H1 (cell line): ENCODE measurements around the gene NPHP4. TPM values are rescaled to one million over a fixed set of nuclear protein-coding genes. Genes with fewer than 3 reads are reported as not detected.

Experiments used
- CTCF ChIA-PET: fragments of 300-600 bp; sonication (Branson Sonifier 250); formaldehyde crosslinking; loops from one replicate; lab custom pipeline; 2021; ENCODE audit not compliant: partially characterized antibody; lab: Charles Lee
- POLR2A ChIA-PET: fragments of 300-600 bp; sonication (Branson Sonifier 250); formaldehyde crosslinking; loops from one replicate; lab custom pipeline; 2021; ENCODE audit warnings: inconsistent platforms; ENCODE audit not compliant: partially characterized antibody; lab: Charles Lee
- DNase-seq, 2 experiments: peaks; one replicate each; pipeline versions ENCODE4 v3.0.0 to v3.0.0-alpha.2; 2010 to 2022; ENCODE audit warnings: low spot score in 2 of 2, low read depth in 1 of 2, mixed read lengths in 1 of 2
- FAIRE-seq: peaks from 2 replicates; lab custom pipeline; 2011; peaks lifted over from hg19 to GRCh38; lab: Jason Lieb, UNC
- H2AFZ ChIP-seq: 2 replicates; pipeline ENCODE4 v1.8.1; 2012; ENCODE audit warnings: low read length, inconsistent platforms
- H2AK5ac ChIP-seq: 2 replicates; pipeline ENCODE4 v1.6.1; 2013; ENCODE audit warnings: low read depth, low read length
- H2BK120ac ChIP-seq: replicated peaks from 2 replicates; pipeline ENCODE3; 2013; ENCODE audit warnings: low read depth, low read length, inconsistent platforms
- H2BK12ac ChIP-seq: 2 replicates; pipeline ENCODE4 v1.6.1; 2013; ENCODE audit warnings: low read depth, low read length
- H2BK15ac ChIP-seq: 2 replicates; pipeline ENCODE4 v1.6.1; 2013; ENCODE audit warnings: low read length
- H2BK20ac ChIP-seq: 2 replicates; pipeline ENCODE4 v1.6.1; 2013; ENCODE audit warnings: low read length
- H2BK5ac ChIP-seq: 2 replicates; pipeline ENCODE4 v1.6.1; 2013; ENCODE audit warnings: low read depth, low read length
- H3K14ac ChIP-seq: 2 replicates; pipeline ENCODE4 v1.6.1; 2013; ENCODE audit warnings: inconsistent platforms; ENCODE audit not compliant: insufficient read length
- H3K18ac ChIP-seq: 2 replicates; pipeline ENCODE4 v1.6.1; 2013; ENCODE audit warnings: low read length; ENCODE audit errors: extremely low read depth
- H3K23ac ChIP-seq: 2 replicates; pipeline ENCODE4 v1.6.1; 2013; ENCODE audit warnings: inconsistent platforms; ENCODE audit not compliant: insufficient read length
- H3K23me2 ChIP-seq: 2 replicates; pipeline ENCODE4 v1.6.1; 2013; ENCODE audit warnings: low read depth, low read length
- H3K27ac ChIP-seq: 2 replicates; pipeline ENCODE4 v1.6.1; 2011; ENCODE audit warnings: low read depth, low read length, inconsistent platforms
- H3K27me3 ChIP-seq, 4 experiments: replicated peaks in 1 of 4; 1 replicate in 1 of 4; 2 replicates in 3 of 4; pipeline versions ENCODE4 v1.6.1 to v1.8.1; 2011 to 2013; ENCODE audit warnings: low read length in 3 of 4, mild to moderate bottlenecking in 3 of 4, inconsistent platforms in 2 of 4, mixed read lengths in 2 of 4, moderate library complexity in 1 of 4; ENCODE audit not compliant: control insufficient read depth in 3 of 4, insufficient read depth in 3 of 4; ENCODE audit errors: extremely low read depth in 1 of 4
- H3K36me3 ChIP-seq, 4 experiments: 2 replicates each; pipeline versions ENCODE4 v1.6.1 to v1.8.1; 2011 to 2013; ENCODE audit warnings: mild to moderate bottlenecking in 4 of 4, low read length in 3 of 4, moderate library complexity in 2 of 4, control low read depth in 1 of 4, inconsistent platforms in 1 of 4; ENCODE audit not compliant: insufficient read depth in 4 of 4, control insufficient read depth in 2 of 4
- H3K4ac ChIP-seq: replicated peaks from 2 replicates; pipeline ENCODE3; 2013; ENCODE audit warnings: low read length, low read depth, mixed read lengths, inconsistent platforms; ENCODE audit not compliant: insufficient read length
- H3K4me1 ChIP-seq, 4 experiments: replicated peaks in 1 of 4; 1 replicate in 1 of 4; 2 replicates in 3 of 4; pipeline versions ENCODE4 v1.6.1 to v1.8.1; 2011 to 2013; ENCODE audit warnings: low read length in 3 of 4, inconsistent platforms in 2 of 4, mixed read lengths in 1 of 4; ENCODE audit not compliant: insufficient read depth in 4 of 4, control insufficient read depth in 3 of 4
- H3K4me2 ChIP-seq, 2 experiments: 2 replicates each; pipeline versions ENCODE4 v1.6.1 to v1.8.1; 2011 to 2013; ENCODE audit warnings: low read depth in 2 of 2, low read length in 2 of 2, control low read depth in 1 of 2, inconsistent platforms in 1 of 2, mild to moderate bottlenecking in 1 of 2; ENCODE audit not compliant: insufficient read depth in 1 of 2
- H3K4me3 ChIP-seq, 4 experiments: fragments of 200-600, 300-600 bp in 1 of 4; sonication (generic), shearing (Covaris generic), sonication (Bioruptor Twin) in 1 of 4; 2 replicates each; pipeline versions ENCODE4 v1.5.1 to v1.8.1; 2011 to 2016; ENCODE audit warnings: low read length in 4 of 4, low read depth in 3 of 4, control low read depth in 2 of 4, inconsistent platforms in 2 of 4, mild to moderate bottlenecking in 2 of 4, mixed read lengths in 1 of 4, moderate library complexity in 1 of 4; ENCODE audit not compliant: insufficient read depth in 2 of 4; ENCODE audit errors: extremely low read depth in 1 of 4
- H3K56ac ChIP-seq: replicated peaks from 2 replicates; pipeline ENCODE3; 2013; ENCODE audit warnings: low read depth, mild to moderate bottlenecking, mixed read lengths, low read length, inconsistent platforms; ENCODE audit not compliant: insufficient read length
- H3K79me1 ChIP-seq: 2 replicates; pipeline ENCODE4 v1.6.1; 2013; ENCODE audit warnings: low read depth, low read length, control low read depth
- H3K79me2 ChIP-seq, 2 experiments: 2 replicates each; pipeline versions ENCODE4 v1.6.1 to v1.8.1; 2012 to 2013; ENCODE audit warnings: low read length in 2 of 2, mild to moderate bottlenecking in 2 of 2, inconsistent platforms in 1 of 2; ENCODE audit not compliant: insufficient read depth in 2 of 2, control insufficient read depth in 1 of 2
- H3K9ac ChIP-seq, 4 experiments: replicated peaks in 1 of 4; 1 replicate in 1 of 4; 2 replicates in 3 of 4; pipeline versions ENCODE4 v1.6.1 to v1.8.1; 2011 to 2013; ENCODE audit warnings: low read depth in 3 of 4, low read length in 3 of 4, control low read depth in 2 of 4, mild to moderate bottlenecking in 2 of 4, moderate library complexity in 2 of 4, inconsistent platforms in 1 of 4; ENCODE audit errors: extremely low read depth in 1 of 4
- H3K9me3 ChIP-seq, 2 experiments: 2 replicates each; pipeline versions ENCODE4 v1.6.1 to v1.8.1; 2012 to 2013; ENCODE audit warnings: mild to moderate bottlenecking in 2 of 2, moderate library complexity in 2 of 2, control low read depth in 1 of 2, inconsistent platforms in 1 of 2, low read depth in 1 of 2, low read length in 1 of 2, mixed read lengths in 1 of 2; ENCODE audit not compliant: insufficient read depth in 2 of 2
- H4K20me1 ChIP-seq, 2 experiments: replicated peaks in 1 of 2; 2 replicates each; pipeline versions ENCODE3 to v1.8.1; 2011 to 2013; ENCODE audit warnings: inconsistent platforms in 2 of 2, low read length in 2 of 2, mild to moderate bottlenecking in 1 of 2; ENCODE audit not compliant: insufficient read depth in 2 of 2, control insufficient read depth in 1 of 2
- H4K5ac ChIP-seq: 2 replicates; pipeline ENCODE4 v1.6.1; 2013; ENCODE audit warnings: low read length, low read depth, mixed read lengths, inconsistent platforms; ENCODE audit not compliant: insufficient read length
- H4K8ac ChIP-seq: 2 replicates; pipeline ENCODE4 v1.8.0; 2013; ENCODE audit warnings: mild to moderate bottlenecking, moderate library complexity, low read length, inconsistent platforms; ENCODE audit not compliant: insufficient read depth; ENCODE audit errors: extremely low read depth
- H4K91ac ChIP-seq: replicated peaks from 2 replicates; pipeline ENCODE3; 2013; ENCODE audit warnings: low read length, mixed read lengths, inconsistent platforms; ENCODE audit not compliant: insufficient read length
- ASH2L ChIP-seq: fragments of 200-600, 300-600 bp; sonication (generic); IDR thresholded peaks from one replicate; pipeline ENCODE4 v1.7.1; 2017; ENCODE audit warnings: low read length
- BRCA1 ChIP-seq: IDR thresholded peaks from 2 replicates; pipeline ENCODE4 v1.6.1; 2012; ENCODE audit warnings: low read depth, low read length, improper control_type of control experiment
- CHD1 ChIP-seq: IDR thresholded peaks from 2 replicates; pipeline ENCODE4 v1.6.1; 2012; ENCODE audit warnings: low read depth, low read length, improper control_type of control experiment
- CTBP2 ChIP-seq: IDR thresholded peaks from 2 replicates; pipeline ENCODE4 v1.7.0; 2011; ENCODE audit warnings: borderline replicate concordance, mild to moderate bottlenecking, moderate library complexity, mixed read lengths, low read length; ENCODE audit not compliant: insufficient read depth, insufficient read length
- GABPA ChIP-seq: IDR thresholded peaks from 2 replicates; pipeline ENCODE4 v1.6.1; 2011; ENCODE audit warnings: mild to moderate bottlenecking, low read length, moderate library complexity, borderline replicate concordance; ENCODE audit not compliant: insufficient read depth
- KDM4A ChIP-seq: IDR thresholded peaks from one replicate; pipeline ENCODE4 v1.7.1; 2012; ENCODE audit warnings: low read depth, mild to moderate bottlenecking, moderate library complexity, low read length, inconsistent platforms; ENCODE audit not compliant: severe bottlenecking
- RXRA ChIP-seq: IDR thresholded peaks from 2 replicates; pipeline ENCODE4 v1.6.1; 2011; ENCODE audit warnings: low read depth, mild to moderate bottlenecking, low read length, moderate library complexity; ENCODE audit not compliant: insufficient read depth
- SIN3A ChIP-seq, 2 experiments: IDR thresholded peaks in 1 of 2; conservative IDR thresholded peaks in 1 of 2; 2 replicates each; pipeline ENCODE4 v1.6.1; 2011 to 2012; ENCODE audit warnings: low read length in 2 of 2, improper control_type of control experiment in 1 of 2, low read depth in 1 of 2, mild to moderate bottlenecking in 1 of 2
- SIRT6 ChIP-seq: IDR thresholded peaks from one replicate; pipeline ENCODE4 v1.7.1; 2012; ENCODE audit warnings: low read length, inconsistent platforms
- SP1 ChIP-seq: IDR thresholded peaks from 2 replicates; pipeline ENCODE4 v1.6.1; 2011; ENCODE audit warnings: low read depth, low read length
- SUZ12 ChIP-seq: fragments of 200-600 bp; sonication (generic); IDR thresholded peaks from 2 replicates; pipeline ENCODE4 v1.6.1; 2012; ENCODE audit warnings: mild to moderate bottlenecking, inconsistent platforms, low read length, moderate library complexity, mixed read lengths
- WGBS, 2 experiments: shearing (Covaris generic) in 1 of 2; methylation state at CpG; one replicate each; pipeline versions ENCODE4 v1.1.6 to v1.1.7; 2013 to 2015; ENCODE audit warnings: low lambda C conversion rate in 2 of 2, mixed read lengths in 2 of 2, inconsistent platforms in 1 of 2, low coverage in 1 of 2, missing lambda C conversion rate in 1 of 2; ENCODE audit not compliant: insufficient replicate concordance in 2 of 2, insufficient coverage in 1 of 2, insufficient read length in 1 of 2; ENCODE audit errors: extremely low coverage in 1 of 2, missing lambda C conversion rate in 1 of 2; 5-methylcytosine and 5-hydroxymethylcytosine counted together
- polyA plus RNA-seq, 7 experiments: library from polyadenylated mRNA; depleted of rRNA in 3 of 7; stranded (reverse) in 5 of 7; unstranded in 2 of 7; fragments of >200 nt in 5 of 7; fragments of 200-250 nt in 2 of 7; gene quantifications; 1 replicate in 5 of 7; 2 replicates in 1 of 7; 4 replicates in 1 of 7; pipeline versions ENCODE4 v1.2.1 to v1.2.3, GENCODE V29; 2011 to 2013; ENCODE audit warnings: missing spikeins in 2 of 7, mixed read lengths in 2 of 7
- total RNA-seq: library from RNA; stranded (reverse); fragmentation: NEBNext Ultra II Directional; extraction: Animal tissue kit (Norgen Biotek cat#: 25700); gene quantifications from 2 replicates; pipeline ENCODE4 v1.2.1, GENCODE V29; 2021

Gene NPHP4
- total and polyA plus RNA-seq, 2 of the 8 experiments (the other 6 are each of a cell fraction or from before 2014, with no cell fraction given): 5.8 to 14.0 TPM

DNA sequence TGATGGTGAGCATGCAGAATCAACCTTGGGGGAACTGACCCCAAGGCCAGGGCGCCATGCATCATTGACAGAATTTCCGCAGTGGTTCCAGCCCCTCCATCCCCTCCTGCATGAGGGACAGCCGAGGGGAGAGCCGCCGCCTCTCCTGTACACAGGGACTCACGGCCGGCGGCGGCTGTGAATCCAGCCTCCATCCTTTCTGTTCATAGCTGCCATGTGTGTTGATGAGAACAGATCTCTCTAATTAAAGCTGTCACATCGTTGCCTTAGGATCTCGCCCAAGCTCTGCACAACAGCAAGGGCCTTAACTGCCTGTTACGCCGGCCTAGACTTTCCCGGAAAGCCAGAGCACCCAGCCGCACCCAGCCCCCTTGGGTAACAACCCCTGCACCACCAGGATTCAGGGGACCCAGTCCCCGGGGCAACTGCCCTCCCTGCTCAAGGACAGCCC lies 151.6 kb downstream of the NPHP4 start:
- POLR2A ChIA-PET: no interaction called here
- DNase-seq (no peak), FAIRE-seq (no peak)
- H3K27ac ChIP-seq: no peak overlapping the region
- no peak for TF ChIP-seq BRCA1
- no peak for TF ChIP-seq SIRT6
- TF ChIP-seq SP1: no peak
- no peak for TF ChIP-seq SUZ12
- no peak for TF ChIP-seq ASH2L
- TF ChIP-seq GABPA: no peak
- TF ChIP-seq KDM4A: no peak
- TF ChIP-seq SIN3A (conservative IDR thresholded peaks at IDR 0.05 in 1 of 2, IDR thresholded peaks at IDR 0.05 in 1 of 2; ENCODE audit: low read depth in 1 of 2, low read length in 2 of 2): no peak
- TF ChIP-seq CHD1: no peak
- no peak for TF ChIP-seq CTBP2
- TF ChIP-seq RXRA: no peak
- no peak overlapping the region for H3K18ac ChIP-seq
- H3K23ac ChIP-seq: no peak overlapping the region
- H2BK120ac ChIP-seq: no peak overlapping the region
- H4K8ac ChIP-seq: no peak overlapping the region; the same call in 1 of the 2 replicates
- no peak overlapping the region for H3K14ac ChIP-seq
- H3K27me3 ChIP-seq: no peaks in the 10 kb centered on the region; a peak in 1 of 7 replicates
- H3K9ac ChIP-seq: no peak overlapping the region
- H4K5ac ChIP-seq: no peak overlapping the region
- no peaks in the 10 kb centered on the region for H3K36me3 ChIP-seq
- H4K20me1 ChIP-seq: no peaks in the 10 kb centered on the region
- 88% methylated on average over 16 of the region's 16 CpGs; no CpG with 5 or more reads in 1 of the 2 experiments for WGBS, 2 experiments
- H2BK5ac ChIP-seq: no peak overlapping the region
- H3K4me2 ChIP-seq: no peak overlapping the region
- no peak overlapping the region for H3K4ac ChIP-seq
- no peaks in the 10 kb centered on the region for H3K79me1 ChIP-seq
- 0 out of 2 replicates have a peak overlapping the region, but pooled peaks have one; percentile 9 for H2BK12ac ChIP-seq
- no peaks in the 10 kb centered on the region for H3K79me2 ChIP-seq
- H3K23me2 ChIP-seq: no peaks in the 10 kb centered on the region
- no peak overlapping the region for H2BK15ac ChIP-seq
- no peak overlapping the region for H4K91ac ChIP-seq
- no peaks in the 10 kb centered on the region for H3K9me3 ChIP-seq
- no peak overlapping the region for H2AFZ ChIP-seq
- no peak overlapping the region for H2BK20ac ChIP-seq
- H3K4me1 ChIP-seq: peaks cover 0 to 12% (median 7%) of the 10 kb centered on the region in 4 experiments; a peak in 5 of 7 replicates
- no peak overlapping the region for H3K56ac ChIP-seq
- CTCF ChIA-PET: interaction anchor here (0.8 to 1.0 kb wide), 3 partner anchors 17 to 326 kb away, joined by 3 read pairs; no protein-coding TSS in a partner anchor
- no peak overlapping the region for H2AK5ac ChIP-seq
- no peak overlapping the region for H3K4me3 ChIP-seq
